AG09319 (cell line): Measurements from ENCODE around the gene FAM107B.

Experiments used
- DNase-seq: peaks from one replicate; pipeline ENCODE4 v3.0.0-alpha.2; 2010; ENCODE audit warnings: low read depth; ENCODE audit errors: extremely low read depth
- TF ChIP-seq, protein P1 (sequence below): IDR thresholded peaks from 2 replicates; pipeline ENCODE4 v1.5.1; 2011; ENCODE audit warnings: low read depth, mild to moderate bottlenecking, inconsistent platforms, low read length, moderate library complexity

FAM107B gene

GRCh38 chr10:14553448-14553847 is 221.2 kb downstream of the FAM107B start:
- TF ChIP-seq, protein P1, sequence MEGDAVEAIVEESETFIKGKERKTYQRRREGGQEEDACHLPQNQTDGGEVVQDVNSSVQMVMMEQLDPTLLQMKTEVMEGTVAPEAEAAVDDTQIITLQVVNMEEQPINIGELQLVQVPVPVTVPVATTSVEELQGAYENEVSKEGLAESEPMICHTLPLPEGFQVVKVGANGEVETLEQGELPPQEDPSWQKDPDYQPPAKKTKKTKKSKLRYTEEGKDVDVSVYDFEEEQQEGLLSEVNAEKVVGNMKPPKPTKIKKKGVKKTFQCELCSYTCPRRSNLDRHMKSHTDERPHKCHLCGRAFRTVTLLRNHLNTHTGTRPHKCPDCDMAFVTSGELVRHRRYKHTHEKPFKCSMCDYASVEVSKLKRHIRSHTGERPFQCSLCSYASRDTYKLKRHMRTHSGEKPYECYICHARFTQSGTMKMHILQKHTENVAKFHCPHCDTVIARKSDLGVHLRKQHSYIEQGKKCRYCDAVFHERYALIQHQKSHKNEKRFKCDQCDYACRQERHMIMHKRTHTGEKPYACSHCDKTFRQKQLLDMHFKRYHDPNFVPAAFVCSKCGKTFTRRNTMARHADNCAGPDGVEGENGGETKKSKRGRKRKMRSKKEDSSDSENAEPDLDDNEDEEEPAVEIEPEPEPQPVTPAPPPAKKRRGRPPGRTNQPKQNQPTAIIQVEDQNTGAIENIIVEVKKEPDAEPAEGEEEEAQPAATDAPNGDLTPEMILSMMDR, result no peak
- no peak for DNase-seq

- TF ChIP-seq, protein P1, result no peak
- DNase-seq, result no peak
Observed at GRCh38 chr10:14552015-14552414, 222.7 kb downstream of the FAM107B start.

- DNase-seq, result no peak
- TF ChIP-seq, protein P1, result no peak
Observed at GRCh38 chr10:14550471-14550981, 224.2 kb downstream of the FAM107B start.

DNA sequence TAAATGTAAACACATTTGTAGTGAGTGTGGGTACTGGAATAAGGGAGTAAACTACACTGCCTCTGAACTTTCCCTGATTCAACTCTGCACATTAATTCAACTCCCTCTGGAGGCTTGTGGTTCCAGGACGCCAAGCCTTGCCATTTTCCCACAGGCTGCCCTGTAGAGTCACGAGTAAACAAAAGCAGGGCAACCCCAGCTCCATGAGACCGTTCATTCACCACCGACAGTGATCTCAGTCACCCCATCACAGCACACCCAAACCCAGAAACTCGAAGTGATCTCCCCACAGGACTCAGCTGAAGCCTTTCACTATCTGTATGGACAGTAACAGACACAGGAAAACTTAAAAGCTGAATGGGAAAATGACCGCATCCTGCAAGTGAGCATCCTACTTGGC is 225.2 kb downstream of the FAM107B start:
- TF ChIP-seq, protein P1, result no peak
- DNase-seq, result no peak

- DNase-seq, result no peak
- TF ChIP-seq, protein P1, result no peak
Observed at GRCh38 chr10:14548970-14549369, 225.7 kb downstream of the FAM107B start.

DNA sequence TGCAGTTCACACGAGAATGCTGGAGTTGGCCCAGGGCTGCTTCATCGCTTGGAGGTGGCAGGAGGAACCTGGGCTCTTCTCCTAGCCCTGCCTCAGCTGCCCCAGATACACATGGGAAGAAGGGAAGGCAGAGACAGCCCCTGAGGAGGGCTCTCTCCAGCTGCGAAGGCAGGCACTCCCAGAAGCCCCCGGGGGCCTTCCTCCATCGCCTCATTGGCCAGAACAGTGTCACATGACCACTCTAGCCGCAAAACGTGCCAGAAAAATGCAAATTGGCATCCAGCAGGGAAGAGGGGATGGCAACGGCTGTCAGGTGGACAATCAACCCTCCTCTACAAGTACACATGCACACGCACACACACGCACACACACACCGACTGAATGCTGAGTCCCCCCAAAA is 226.2 kb downstream of the FAM107B start:
- TF ChIP-seq, protein P1, result no peak
- no peak for DNase-seq

DNA sequence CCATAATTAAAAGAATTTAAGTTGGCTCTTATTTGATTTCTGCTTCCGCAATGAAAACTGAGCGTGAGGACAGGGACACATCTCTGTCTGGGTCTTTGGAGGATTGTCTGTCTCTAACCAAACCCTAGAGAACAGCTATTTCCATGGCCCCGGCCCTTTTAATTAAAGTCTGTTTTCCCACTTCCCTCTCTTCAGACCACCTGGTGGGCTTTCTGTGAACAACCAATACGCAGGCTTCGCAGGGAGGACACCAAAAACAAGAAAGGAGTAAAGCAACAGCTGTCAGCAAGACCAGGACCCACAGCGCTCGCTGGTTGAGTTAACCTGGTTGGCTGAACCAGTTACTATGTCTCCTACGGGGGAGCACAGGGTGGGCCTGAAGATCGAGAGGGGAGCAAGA is 226.9 kb downstream of the FAM107B start:
- DNase-seq, result no peak
- TF ChIP-seq, protein P1, result no peak
